ENCODE data around the gene MCOLN2. TPM values are rescaled to one million over a fixed set of nuclear protein-coding genes. Genes with fewer than 3 reads are reported as not detected.

Gene MCOLN2
- polyA plus RNA-seq, 4 donors = 0.67 to 2.5 (median 1.2) TPM

- FAIRE-seq = no peak
- peaks cover 0 to 2% (median 0%) of the 10 kb centered on the region in 3 donors for H3K27me3 ChIP-seq (ENCODE audit: control insufficient read depth in 3 of 3, insufficient read depth in 3 of 3, low read length in 3 of 3)
These were observed 120.6 kb downstream of the MCOLN2 start for GRCh38 chr1:84876353-84876752.

More at GRCh38 chr1:84876353-84876752, 120.6 kb downstream of the MCOLN2 start:
- DNase-seq = peak in 1 of 2 donors; percentile 31
- Histone ChIP-seq H3K9me3 (ENCODE audit: control insufficient read depth in 2 of 2, insufficient read depth in 1 of 2, low read depth in 1 of 2, low read length in 1 of 2) (no peaks in the 10 kb centered on the region), H3K4me3 (ENCODE audit: low read depth in 1 of 3, low read length in 3 of 3) (no peak overlapping the region), H3K36me3 (ENCODE audit: control insufficient read depth in 3 of 3, insufficient read depth in 2 of 3, low read depth in 1 of 3, low read length in 3 of 3) (no peaks in the 10 kb centered on the region), H3K4me1 (ENCODE audit: control insufficient read depth in 3 of 3, insufficient read depth in 2 of 3, low read depth in 1 of 3, low read length in 2 of 3) (no peaks in the 10 kb centered on the region), H3K27ac (ENCODE audit: low read depth in 1 of 3, low read length in 2 of 3) (no peak overlapping the region)
- WGBS, 3 donors = 67 to 85% (median 74%) methylated on average over 5 of the region's 5 CpGs

Other genes starting within 250 kb of the MCOLN2 start
- gene LPAR3, start 103.9 kb downstream of the MCOLN2 start, polyA plus RNA-seq = under 1 TPM in 2 of 4 donors, not detected in 2; 0.12 to 0.13 TPM
- 100 to 1,000 TPM in 1 of 4 donors, 1 to 10 TPM in 3; 1.2 to 192 (median 2.6) TPM for gene MCOLN3, start 51.4 kb upstream of the MCOLN2 start, polyA plus RNA-seq
- gene SYDE2, start 203.9 kb upstream of the MCOLN2 start, polyA plus RNA-seq = 1 to 10 TPM; 1.4 to 6.3 (median 1.9) TPM

Data from small intestine (tissue), 7 donors.